Testis (tissue), 3 donors: ENCODE data around the gene PTPRC. TPM values are rescaled to one million over a fixed set of nuclear protein-coding genes. Genes with fewer than 3 reads are reported as not detected.

ENCODE experiments used
- DNase-seq: peaks from one replicate; pipeline ENCODE4 v3.0.0-alpha.2; 2019
- H3K27ac ChIP-seq, 2 donors: fragments of 200-600 bp; sonication (generic); one replicate each; pipeline ENCODE4 v1.5.1; 2019
- H3K27me3 ChIP-seq: fragments of 200-600 bp; sonication (generic); one replicate; pipeline ENCODE4 v1.5.1; 2019
- H3K36me3 ChIP-seq: fragments of 200-600 bp; sonication (generic); one replicate; pipeline ENCODE4 v1.5.1; 2017; ENCODE audit warnings: low read depth; ENCODE audit errors: missing control alignments
- H3K4me1 ChIP-seq: fragments of 200-600 bp; sonication (generic); one replicate; pipeline ENCODE4 v1.5.1; 2019
- H3K4me3 ChIP-seq, 2 donors: fragments of 200-600 bp; sonication (generic); one replicate each; pipeline ENCODE4 v1.5.1; 2017 to 2019
- H3K9me3 ChIP-seq: fragments of 200-600 bp; sonication (generic); one replicate; pipeline ENCODE4 v1.5.1; 2017
- CTCF ChIP-seq, 3 experiments: fragments of 450-650 bp in 2 of 3; fragments of 200-600 bp in 1 of 3; sonication (generic) in 1 of 3; IDR thresholded peaks; one replicate each; pipeline ENCODE4 v1.5.1; 2016 to 2019; ENCODE audit warnings: antibody characterized with exemption in 3 of 3, mild to moderate bottlenecking in 2 of 3, moderate library complexity in 1 of 3
- POLR2A ChIP-seq: fragments of 450-650 bp; IDR thresholded peaks from one replicate; pipeline ENCODE4 v1.6.1; 2017; ENCODE audit warnings: antibody characterized with exemption, mild to moderate bottlenecking, moderate library complexity
- WGBS, 2 donors: methylation state at CpG; one replicate each; pipeline ENCODE4 v1.1.5; 2018; 5-methylcytosine and 5-hydroxymethylcytosine counted together
- intact Hi-C: fragments of 100-400 bp; cut with DNase I; formaldehyde crosslinking; loops from one replicate; pipeline ENCODE4 v1.15.1; 2023; ENCODE audit warnings: low total_unique reads
- polyA plus RNA-seq: library from polyadenylated mRNA; stranded (reverse); fragments of 350-450 nt; fragmentation: Illumina TruSeq; extraction: RNeasy Lipid Tissue Mini Kit (QIAGEN cat#74804); gene quantifications from one replicate; pipeline ENCODE4 v1.2.3, GENCODE V29; 2014; ENCODE audit warnings: low read depth, low replicate concordance; ENCODE audit not compliant: insufficient read depth
- total RNA-seq, 2 donors: library from RNA; depleted of rRNA; stranded (reverse); fragments of >200 nt; gene quantifications; one replicate each; pipeline ENCODE4 v1.2.3, GENCODE V29; 2016

PTPRC gene
- total and polyA plus RNA-seq, 3 donors from 2014 or later = 5.1 to 10.8 (median 9.7) TPM

GRCh38 chr1:198611219-198611618 is 27.6 kb upstream of the PTPRC start:
- H3K36me3 ChIP-seq = no peaks in the 10 kb centered on the region
- no peaks in the 10 kb centered on the region for H3K4me1 ChIP-seq
- TF ChIP-seq POLR2A (no peak), CTCF (IDR thresholded peaks at IDR 0.05) (no peak)
- H3K27me3 ChIP-seq = no peaks in the 10 kb centered on the region
- no peaks in the 10 kb centered on the region for H3K9me3 ChIP-seq
- 86 to 88% methylated on average over 5 of the region's 5 CpGs for WGBS, 2 donors
- no peak overlapping the region for H3K4me3 ChIP-seq
- DNase-seq = no peak
- intact Hi-C loops = no loop called here
- no peak overlapping the region for H3K27ac ChIP-seq

- H3K27me3 ChIP-seq = no peaks in the 10 kb centered on the region
- no peaks in the 10 kb centered on the region for H3K9me3 ChIP-seq
- no peak overlapping the region for H3K4me3 ChIP-seq
- intact Hi-C loops = no loop called here
- WGBS, 2 donors = 77 to 83% methylated on average over 6 of the region's 6 CpGs
- TF ChIP-seq POLR2A (no peak), CTCF (IDR thresholded peaks at IDR 0.05) (no peak)
- no peaks in the 10 kb centered on the region for H3K36me3 ChIP-seq
- no peak overlapping the region for H3K27ac ChIP-seq
- no peaks in the 10 kb centered on the region for H3K4me1 ChIP-seq
- no peak for DNase-seq
Observed at GRCh38 chr1:198612471-198613260, 26.2 kb upstream of the PTPRC start.

- no peak overlapping the region for H3K4me3 ChIP-seq
- TF ChIP-seq CTCF (IDR thresholded peaks at IDR 0.05) = no peak
- TF ChIP-seq POLR2A = no peak
- H3K27me3 ChIP-seq = no peaks in the 10 kb centered on the region
- intact Hi-C loops = no loop called here
- H3K9me3 ChIP-seq = no peaks in the 10 kb centered on the region
- no peaks in the 10 kb centered on the region for H3K36me3 ChIP-seq
- no peak for DNase-seq
- no peaks in the 10 kb centered on the region for H3K4me1 ChIP-seq
- no peak overlapping the region for H3K27ac ChIP-seq
Observed at GRCh38 chr1:198617406-198617805, 21.4 kb upstream of the PTPRC start.

GRCh38 chr1:198619375-198620140 is 19.3 kb upstream of the PTPRC start:
- H3K4me1 ChIP-seq = no peaks in the 10 kb centered on the region
- H3K27ac ChIP-seq = no peak overlapping the region
- DNase-seq = no peak
- H3K4me3 ChIP-seq = no peak overlapping the region
- 81 to 85% methylated on average over 5 of the region's 5 CpGs for WGBS, 2 donors
- H3K27me3 ChIP-seq = no peaks in the 10 kb centered on the region
- intact Hi-C loops = no loop called here
- H3K36me3 ChIP-seq = no peaks in the 10 kb centered on the region
- TF ChIP-seq CTCF (IDR thresholded peaks at IDR 0.05) = no peak
- no peak for TF ChIP-seq POLR2A
- no peaks in the 10 kb centered on the region for H3K9me3 ChIP-seq
